Psoas muscle (tissue), 8 donors: Measurements from ENCODE around the gene FBXO46. TPM values are rescaled to one million over a fixed set of nuclear protein-coding genes. Genes with fewer than 3 reads are reported as not detected.

Source experiments
- ATAC-seq, 4 donors: fragments of 200-7000 bp; cut with Tn5 transposase; one replicate each; pipeline ENCODE4 v1.9.1; 2020; ENCODE audit warnings: moderate library complexity in 3 of 4, mild to moderate bottlenecking in 2 of 4
- DNase-seq, 2 donors: peaks; one replicate each; pipeline ENCODE4 v3.0.0-alpha.2; 2020
- H3K27ac ChIP-seq: fragments of 200-600 bp; one replicate; pipeline ENCODE4 v1.8.0; 2022
- H3K27me3 ChIP-seq, 3 donors: fragments of 200-600 bp in 1 of 3; one replicate each; pipeline versions ENCODE4 v1.6.1 to v1.8.0; 2013 to 2022; ENCODE audit warnings: low read length in 2 of 3, mild to moderate bottlenecking in 2 of 3, moderate library complexity in 1 of 3; ENCODE audit not compliant: insufficient read depth in 3 of 3
- H3K36me3 ChIP-seq, 2 donors: fragments of 200-600 bp in 1 of 2; one replicate each; pipeline versions ENCODE4 v1.6.1 to v1.8.0; 2013 to 2022; ENCODE audit warnings: low read depth in 1 of 2, mild to moderate bottlenecking in 1 of 2, moderate library complexity in 1 of 2; ENCODE audit not compliant: insufficient read depth in 1 of 2
- H3K4me1 ChIP-seq: fragments of 200-600 bp; one replicate; pipeline ENCODE4 v1.8.0; 2022
- H3K4me3 ChIP-seq: fragments of 200-600 bp; one replicate; pipeline ENCODE4 v1.8.0; 2022; ENCODE audit warnings: mild to moderate bottlenecking
- H3K9me3 ChIP-seq: fragments of 200-600 bp; one replicate; pipeline ENCODE4 v1.8.0; 2022
- CTCF ChIP-seq: fragments of 200-600 bp; IDR thresholded peaks from one replicate; pipeline ENCODE4 v1.8.0; 2022; ENCODE audit warnings: antibody characterized with exemption
- WGBS, 3 donors: extraction: QIAGEN DNeasy Blood & Tissue Kit; methylation state at CpG; one replicate each; pipeline versions ENCODE4 v1.1.6 to v1.1.7; 2013; 5-methylcytosine and 5-hydroxymethylcytosine counted together
- intact Hi-C, 2 donors: fragments of 100-400 bp; cut with DNase I; formaldehyde crosslinking; loops; one replicate each; pipeline versions ENCODE4 v1.11.0 to v1.14.2; 2022
- polyA plus RNA-seq, 3 donors: library from polyadenylated mRNA; stranded (reverse); fragments of 200-250 nt; gene quantifications; one replicate each; pipeline ENCODE4 v1.2.3, GENCODE V29; 2013
- total RNA-seq, 4 donors: library from RNA; stranded (reverse); fragmentation: NEBNext Ultra II Directional in 2 of 4; extraction: Animal tissue kit (Norgen Biotek cat#: 25700) in 2 of 4; gene quantifications; one replicate each; pipeline versions ENCODE4 v1.2.1 to v1.2.4, GENCODE V29; 2021 to 2023
- donor health status: healthy with polysubstance abuse.
- donor health status: DM: no; HTN: no; CAD: no; lungs with moderate emphysema.
- donor health status: Bipolar disorder and iron deficiency.
- donor health status: healthy.
- donor health status: DM: yes; HTN: yes; CAD: no.
- donor health status: DM: no; HTN: no; CAD: no.
- donor health status: DM: no; HTN: no; CAD: no.
- donor health status: DM: yes; HTN: yes; CAD: no.

FBXO46 gene
- total and polyA plus RNA-seq, 7 donors, result 4.6 to 13.0 (median 9.5) TPM

GRCh38 chr19:45705710-45706415 is 24.8 kb downstream of the FBXO46 start:
- Histone ChIP-seq H3K36me3 (peaks cover 0 to 10% of the 10 kb centered on the region in 2 donors), H3K4me3 (no peak overlapping the region), H3K27ac (no peak overlapping the region), H3K9me3 (no peaks in the 10 kb centered on the region), H3K27me3 (no peaks in the 10 kb centered on the region), H3K4me1 (no peaks in the 10 kb centered on the region)
- DNase-seq (no peak), ATAC-seq (no peak)
- WGBS, 3 donors, result 88 to 93% (median 92%) methylated on average over 12 of the region's 12 CpGs
- intact Hi-C loops, result no loop called here
- no peak for TF ChIP-seq CTCF

GRCh38 chr19:45705115-45705514 is 25.6 kb downstream of the FBXO46 start:
- intact Hi-C loops, result no loop called here
- Histone ChIP-seq H3K27ac (no peak overlapping the region), H3K4me1 (no peaks in the 10 kb centered on the region), H3K36me3 (peaks cover 0 to 10% of the 10 kb centered on the region in 2 donors), H3K27me3 (no peaks in the 10 kb centered on the region), H3K9me3 (no peaks in the 10 kb centered on the region), H3K4me3 (no peak overlapping the region)
- no peak for ATAC-seq
- 89 to 97% (median 94%) methylated on average over 9 of the region's 9 CpGs for WGBS, 3 donors
- no peak for TF ChIP-seq CTCF
- DNase-seq, result no peak

- Histone ChIP-seq H3K9me3 (no peaks in the 10 kb centered on the region), H3K36me3 (peaks cover 0 to 10% of the 10 kb centered on the region in 2 donors), H3K27me3 (no peaks in the 10 kb centered on the region), H3K4me1 (no peaks in the 10 kb centered on the region), H3K4me3 (no peak overlapping the region), H3K27ac (no peak overlapping the region)
- no peak for ATAC-seq
- intact Hi-C loops, result no loop called here
- TF ChIP-seq CTCF, result no peak
- DNase-seq, result no peak
- 57 to 70% (median 68%) methylated on average over 7 of the region's 7 CpGs for WGBS, 3 donors
Measured at GRCh38 chr19:45701676-45702075, 29.0 kb downstream of the FBXO46 start.

GRCh38 chr19:45693106-45693788 is 37.4 kb downstream of the FBXO46 start:
- peaks cover 11% of the 10 kb centered on the region for H3K4me1 ChIP-seq
- H3K9me3 ChIP-seq, result no peaks in the 10 kb centered on the region
- peak; percentile 77 for TF ChIP-seq CTCF
- WGBS, 3 donors, result 1 to 2% (median 1%) methylated on average over 22 of the region's 22 CpGs
- intact Hi-C loops, result no loop called here
- H3K27me3 ChIP-seq, result no peaks in the 10 kb centered on the region
- H3K27ac ChIP-seq, result peak overlapping the region; percentile 93
- ATAC-seq, result peak in 1 of 4 donors; percentile 39
- peak; percentile 81 to 89 for DNase-seq
- peak overlapping the region; percentile 93 for H3K4me3 ChIP-seq
- H3K36me3 ChIP-seq, result peaks cover 0 to 25% of the 10 kb centered on the region in 2 donors
